Spleen (tissue), 7 donors: ENCODE data around the gene ABHD1.

ENCODE experiments used
- CTCF ChIP-seq, 11 experiments: fragments of 200-600 bp in 7 of 11; fragments of 450-650 bp in 4 of 11; sonication (generic) in 4 of 11; IDR thresholded peaks in 8 of 11; conservative IDR thresholded peaks in 3 of 11; 1 replicate in 7 of 11; 2 replicates in 4 of 11; pipeline versions ENCODE4 v1.4.0 to v1.8.0; 2016 to 2021; ENCODE audit warnings: antibody characterized with exemption in 11 of 11, inconsistent platforms in 4 of 11, mild to moderate bottlenecking in 1 of 11
- POLR2AphosphoS5 ChIP-seq, 3 donors: sonication (generic); formaldehyde crosslinking; IDR thresholded peaks; one replicate each; pipeline ENCODE4 v1.5.1; 2017; ENCODE audit warnings: antibody characterized with exemption in 3 of 3
- donor health status: DM: no; HTN: no; CAD: no; lungs with moderate emphysema.
- donor health status: DM: no; HTN: no; CAD: no.
- donor health status: DM: no; HTN: no; CAD: no.

GRCh38 chr2:27145682-27146081, 22.1 kb downstream of the ABHD1 start:
- TF ChIP-seq CTCF (IDR thresholded peaks at IDR 0.05 in 8 of 11, conservative IDR thresholded peaks at IDR 0.05 in 3 of 11): no peak
- TF ChIP-seq POLR2AphosphoS5 (IDR thresholded peaks at IDR 0.05): no peak
